K562 (cell line): Measurements from ENCODE around the gene STAB1. TPM values are rescaled to one million over a fixed set of nuclear protein-coding genes. Genes with fewer than 3 reads are reported as not detected.

Experiments
- ATAC-seq: fragments of 200-7000 bp; cut with Tn5 transposase; 3 replicates; pipeline ENCODE4 v1.9.1; 2020; ENCODE audit warnings: moderate library complexity
- BruUV-seq: library from RNA; stranded (reverse); fragments of 400-500 nt; replicated peaks from 2 replicates; lab custom pipeline; 2021; lab: Mats Ljungman, UMichigan
- CTCF ChIA-PET: fragments of 300-600 bp; formaldehyde crosslinking; extraction: SDS; loops from one replicate; lab custom pipeline; 2021; ENCODE audit warnings: low intra/inter-chr PET ratio; lab: Yijun Ruan, JAX
- POLR2A ChIA-PET: fragments of 300-600, 350-650 bp; sonication (Branson Sonifier 250); formaldehyde crosslinking; extraction: SDS; loops from one replicate; lab custom pipeline; 2021; ENCODE audit warnings: antibody characterized with exemption, inconsistent platforms; lab: Yijun Ruan, JAX
- DNase-seq, 4 experiments: peaks; one replicate each; pipeline versions ENCODE4 v3.0.0 to v3.0.0-alpha.2; 2011 to 2018; ENCODE audit warnings: low spot score in 3 of 4, mixed read lengths in 3 of 4; ENCODE audit errors: extremely low read depth in 1 of 4
- FAIRE-seq: peaks from 2 replicates; lab custom pipeline; 2011; peaks lifted over from hg19 to GRCh38; lab: Jason Lieb, UNC
- H2AFZ ChIP-seq: 2 replicates; pipeline ENCODE4 v1.6.0; 2011; ENCODE audit warnings: low read depth, low read length, control low read depth, inconsistent platforms
- H3K27ac ChIP-seq: fragments of 200-600 bp; 3 replicates; pipeline ENCODE4 v1.8.0; 2011; ENCODE audit warnings: low read depth, mild to moderate bottlenecking, control low read depth, inconsistent platforms, low read length, moderate library complexity, mixed read lengths; ENCODE audit errors: extremely low read depth
- H3K27me3 ChIP-seq, 2 experiments: fragments of 300-600 bp in 1 of 2; 2 replicates in 1 of 2; 3 replicates in 1 of 2; pipeline versions ENCODE4 v1.6.0 to v1.8.0; 2011; ENCODE audit warnings: inconsistent platforms in 2 of 2, low read length in 2 of 2, mild to moderate bottlenecking in 1 of 2, mixed read lengths in 1 of 2, moderate library complexity in 1 of 2; ENCODE audit not compliant: control insufficient read depth in 2 of 2, insufficient read depth in 2 of 2
- H3K36me3 ChIP-seq: fragments of 300-600 bp; 3 replicates; pipeline ENCODE4 v1.8.0; 2011; ENCODE audit warnings: mild to moderate bottlenecking, low read length, inconsistent platforms; ENCODE audit not compliant: control insufficient read depth, insufficient read depth
- H3K4me1 ChIP-seq, 2 experiments: fragments of 200-600 bp in 1 of 2; replicated peaks in 1 of 2; 2 replicates in 1 of 2; 3 replicates in 1 of 2; pipeline versions ENCODE4 v1.5.1 to v1.8.0; 2011; ENCODE audit warnings: inconsistent platforms in 2 of 2, low read length in 2 of 2, mild to moderate bottlenecking in 1 of 2, mixed read lengths in 1 of 2, moderate library complexity in 1 of 2; ENCODE audit not compliant: control insufficient read depth in 2 of 2, insufficient read depth in 2 of 2
- H3K4me2 ChIP-seq: 2 replicates; pipeline ENCODE4 v1.6.1; 2011; ENCODE audit warnings: low read length, control low read depth, inconsistent platforms, mixed read lengths; ENCODE audit not compliant: insufficient read depth
- H3K4me3 ChIP-seq: fragments of 200-600 bp; sonication (generic), shearing (Covaris generic); 2 replicates; pipeline ENCODE4 v1.5.1; 2016; ENCODE audit warnings: control low read depth, inconsistent platforms
- H3K79me2 ChIP-seq: fragments of 200-600 bp; 3 replicates; pipeline ENCODE4 v1.8.0; 2011; ENCODE audit warnings: low read length, inconsistent platforms; ENCODE audit not compliant: control insufficient read depth, insufficient read depth
- H3K9ac ChIP-seq, 2 experiments: 2 replicates each; pipeline versions ENCODE4 v1.6.0 to v1.6.1; 2011; ENCODE audit warnings: low read depth in 2 of 2, low read length in 2 of 2, control low read depth in 1 of 2, inconsistent platforms in 1 of 2, mild to moderate bottlenecking in 1 of 2, mixed read lengths in 1 of 2; ENCODE audit not compliant: insufficient read depth in 1 of 2
- H3K9me1 ChIP-seq: one replicate; pipeline ENCODE4 v1.6.0; 2011; ENCODE audit warnings: inconsistent platforms, mild to moderate bottlenecking, low read length, moderate library complexity; ENCODE audit not compliant: control insufficient read depth, insufficient read depth
- H3K9me3 ChIP-seq: replicated peaks from 2 replicates; pipeline ENCODE4 v1.5.1; 2011; ENCODE audit warnings: low read depth, low read length, inconsistent platforms; ENCODE audit not compliant: control insufficient read depth, insufficient read depth
- H4K20me1 ChIP-seq: replicated peaks from 2 replicates; pipeline ENCODE4 v1.6.1; 2011; ENCODE audit warnings: low read length, inconsistent platforms, mixed read lengths; ENCODE audit not compliant: control insufficient read depth, insufficient read depth
- ETS2 ChIP-seq: IDR thresholded peaks from 2 replicates; pipeline ENCODE4 v1.6.1; 2016; ENCODE audit warnings: borderline replicate concordance, missing genetic modification characterization, mild to moderate bottlenecking, moderate library complexity, missing compliant biosample characterization; ENCODE audit not compliant: poor library complexity, severe bottlenecking
- FOXJ2 ChIP-seq: fragments of 200-800 bp; sonication (Bioruptor generic); IDR thresholded peaks from 2 replicates; pipeline ENCODE4 v1.6.1; 2016; ENCODE audit warnings: missing genetic modification characterization, missing compliant biosample characterization
- GTF2E2 ChIP-seq: fragments of 200-800 bp; sonication (Bioruptor generic); IDR thresholded peaks from 2 replicates; pipeline ENCODE4 v1.6.1; 2016; ENCODE audit warnings: missing genetic modification characterization, missing compliant biosample characterization
- KLF1 ChIP-seq: fragments of 450-650 bp; IDR thresholded peaks from 2 replicates; pipeline ENCODE4 v1.6.1; 2016; ENCODE audit warnings: missing genetic modification characterization, missing compliant biosample characterization
- POLR2AphosphoS2 ChIP-seq: IDR thresholded peaks from 2 replicates; pipeline ENCODE4 v1.6.1; 2012; ENCODE audit warnings: low read length, improper control_type of control experiment
- POLR2G ChIP-seq: fragments of 200-400 bp; formaldehyde crosslinking; IDR thresholded peaks from 2 replicates; pipeline ENCODE4 v1.6.1; 2017; ENCODE audit warnings: low read depth, mild to moderate bottlenecking, antibody characterized with exemption, low read length, moderate library complexity
- POLR3A ChIP-seq: IDR thresholded peaks from 2 replicates; pipeline ENCODE4 v1.6.1; 2011; ENCODE audit warnings: borderline replicate concordance, mild to moderate bottlenecking, moderate library complexity; ENCODE audit not compliant: insufficient read length, insufficient read depth; ENCODE audit errors: extremely low read depth
- RAD21 ChIP-seq, 2 experiments: fragments of 250-450 bp in 1 of 2; fragments of 450-650 bp in 1 of 2; sonication (Bioruptor Pico) in 1 of 2; formaldehyde crosslinking in 1 of 2; IDR thresholded peaks in 1 of 2; conservative IDR thresholded peaks in 1 of 2; 2 replicates each; pipeline versions ENCODE4 v1.4.0 to v1.8.0; 2020 to 2022; ENCODE audit warnings: mild to moderate bottlenecking in 2 of 2, moderate library complexity in 1 of 2
- SOX6 ChIP-seq: fragments of 450-650 bp; IDR thresholded peaks from 2 replicates; pipeline ENCODE4 v1.6.1; 2014; ENCODE audit warnings: mild to moderate bottlenecking
- WGBS: fragments of 100-300 bp; shearing (Covaris generic); methylation state at CpG from one replicate; pipeline ENCODE4 v1.1.6; 2016; ENCODE audit warnings: low coverage, mixed read lengths; ENCODE audit not compliant: insufficient coverage; ENCODE audit errors: missing lambda C conversion rate; 5-methylcytosine and 5-hydroxymethylcytosine counted together
- in situ Hi-C: fragments of 300-500 bp; cut with MboI; formaldehyde crosslinking; loops from 4 replicates; pipeline ENCODE4 v1.15.0; 2018; ENCODE audit warnings: inconsistent platforms, mixed read lengths
- intact Hi-C: fragments of 100-400 bp; cut with micrococcal nuclease; formaldehyde crosslinking; loops from 2 replicates; pipeline ENCODE4 v1.14.2; 2022
- polyA plus RNA-seq, 8 experiments: library from polyadenylated mRNA; depleted of rRNA in 4 of 8; stranded (reverse) in 5 of 8; unstranded in 3 of 8; fragments of >200 nt; fragmentation: Nextera tagmentation in 2 of 8; fragmentation: Illumina TruSeq in 1 of 8; extraction: Ambion mirVana in 2 of 8; extraction: Trizol in 1 of 8; gene quantifications; 2 replicates each; pipeline versions ENCODE4 v1.2.1 to v1.2.3, GENCODE V29; 2011 to 2014; ENCODE audit warnings: inconsistent platforms in 1 of 8, missing spikeins in 1 of 8
- total RNA-seq, 7 experiments: library from RNA; depleted of rRNA in 6 of 7; stranded (reverse); fragments of >200 nt in 6 of 7; fragmentation: Illumina TruSeq in 2 of 7; extraction: Trizol in 2 of 7; gene quantifications; 2 replicates each; pipeline versions ENCODE4 v1.2.1 to v1.2.3, GENCODE V29; 2011 to 2021; ENCODE audit warnings: low replicate concordance in 1 of 7
- TF ChIP-seq, protein P1 (sequence below), 3 experiments: IDR thresholded peaks in 2 of 3; conservative IDR thresholded peaks in 1 of 3; 2 replicates each; pipeline ENCODE4 v1.5.1; 2011 to 2012; ENCODE audit warnings: low read length in 3 of 3, mild to moderate bottlenecking in 3 of 3, control low read depth in 2 of 3, improper control_type of control experiment in 1 of 3, inconsistent platforms in 1 of 3, low read depth in 1 of 3, mixed read lengths in 1 of 3, moderate library complexity in 1 of 3; ENCODE audit not compliant: insufficient read depth in 2 of 3
- TF ChIP-seq, protein P2 (sequence below): sonication (generic); formaldehyde crosslinking; IDR thresholded peaks from 2 replicates; pipeline ENCODE4 v1.8.0; 2022; ENCODE audit warnings: mild to moderate bottlenecking, low read depth, missing genetic modification reagents

The STAB1 gene
- total and polyA plus RNA-seq, 9 of the 15 experiments (the other 6 are each of a cell fraction or from before 2014, with no cell fraction given): 0.20 to 3.9 (median 1.2) TPM

DNA sequence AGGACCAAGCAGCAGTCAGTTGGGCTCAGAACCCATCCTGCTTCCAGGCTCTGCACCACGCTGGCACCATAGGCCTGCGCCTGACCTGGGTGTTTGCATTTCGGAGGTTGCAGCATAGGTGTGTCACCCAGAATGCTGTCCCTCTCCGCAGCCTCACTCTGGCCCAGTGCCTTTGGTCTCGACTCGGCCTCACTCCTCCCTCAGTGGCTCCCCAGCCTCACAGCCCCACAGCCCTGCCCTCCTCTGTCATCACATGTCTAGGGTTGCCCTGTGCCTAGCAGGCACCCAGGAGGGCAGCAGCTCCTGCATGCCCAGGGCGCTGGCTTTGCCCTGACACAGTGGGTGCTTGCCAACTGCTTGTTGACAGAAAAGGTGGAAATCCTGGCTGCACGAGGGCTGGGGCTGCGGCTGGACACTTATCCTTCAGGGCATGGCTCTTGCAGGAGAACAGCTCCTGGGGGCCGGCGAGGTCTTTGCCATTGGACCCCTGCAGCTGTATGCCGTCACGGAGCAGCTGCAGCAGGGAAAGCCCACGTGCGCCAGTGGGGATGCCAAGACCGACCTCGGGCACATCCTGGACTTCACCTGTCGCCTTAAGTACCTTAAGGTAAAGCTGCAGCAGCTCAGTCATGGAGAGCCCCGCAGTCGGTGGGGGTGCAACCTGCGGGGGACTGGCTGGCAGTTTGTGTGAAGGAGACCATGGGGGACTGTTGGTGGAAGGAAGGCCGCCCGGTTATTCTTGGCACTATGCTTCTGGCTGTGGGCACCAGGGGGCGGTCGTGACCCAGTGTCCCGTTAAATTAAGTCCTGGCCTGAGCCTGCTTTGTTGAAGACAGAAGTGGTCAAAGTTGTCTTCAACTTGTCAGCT, 23.5 kb upstream of the STAB1 start:
- Histone ChIP-seq H3K79me2 (no peaks in the 10 kb centered on the region), H3K9me3 (no peaks in the 10 kb centered on the region), H3K36me3 (peaks cover 60% of the 10 kb centered on the region; the same call in 2 of the 3 replicates), H3K27me3 (no peaks in the 10 kb centered on the region), H3K9me1 (no peaks in the 10 kb centered on the region)
- in situ Hi-C loops: no loop called here
- ATAC-seq (peak; percentile 80), DNase-seq (peak in 1 of 4 experiments; percentile 32)
- 93% methylated on average over 10 of the region's 26 CpGs for WGBS
- POLR2A ChIA-PET: interaction anchor here (1.3 kb wide), 1 partner anchor 13 kb away, joined by 4 read pairs; no protein-coding TSS in a partner anchor
- TF ChIP-seq RAD21 (CRISPR knock-in tag; conservative IDR thresholded peaks at IDR 0.05 in 1 of 2, IDR thresholded peaks at IDR 0.05 in 1 of 2) (peak in 1 of 2 experiments; percentile 25; a peak in 1 of 4 replicates), SOX6 (no peak), POLR3A (no peak), GTF2E2 (tag) (no peak), KLF1 (tag) (no peak), POLR2G (peak; percentile 38; the same call in 1 of the 2 replicates), POLR2AphosphoS2 (no peak), ETS2 (tag) (no peak), FOXJ2 (tag) (no peak)
- TF ChIP-seq, protein P1, sequence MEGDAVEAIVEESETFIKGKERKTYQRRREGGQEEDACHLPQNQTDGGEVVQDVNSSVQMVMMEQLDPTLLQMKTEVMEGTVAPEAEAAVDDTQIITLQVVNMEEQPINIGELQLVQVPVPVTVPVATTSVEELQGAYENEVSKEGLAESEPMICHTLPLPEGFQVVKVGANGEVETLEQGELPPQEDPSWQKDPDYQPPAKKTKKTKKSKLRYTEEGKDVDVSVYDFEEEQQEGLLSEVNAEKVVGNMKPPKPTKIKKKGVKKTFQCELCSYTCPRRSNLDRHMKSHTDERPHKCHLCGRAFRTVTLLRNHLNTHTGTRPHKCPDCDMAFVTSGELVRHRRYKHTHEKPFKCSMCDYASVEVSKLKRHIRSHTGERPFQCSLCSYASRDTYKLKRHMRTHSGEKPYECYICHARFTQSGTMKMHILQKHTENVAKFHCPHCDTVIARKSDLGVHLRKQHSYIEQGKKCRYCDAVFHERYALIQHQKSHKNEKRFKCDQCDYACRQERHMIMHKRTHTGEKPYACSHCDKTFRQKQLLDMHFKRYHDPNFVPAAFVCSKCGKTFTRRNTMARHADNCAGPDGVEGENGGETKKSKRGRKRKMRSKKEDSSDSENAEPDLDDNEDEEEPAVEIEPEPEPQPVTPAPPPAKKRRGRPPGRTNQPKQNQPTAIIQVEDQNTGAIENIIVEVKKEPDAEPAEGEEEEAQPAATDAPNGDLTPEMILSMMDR (IDR thresholded peaks at IDR 0.05 in 2 of 3, conservative IDR thresholded peaks at IDR 0.05 in 1 of 3; ENCODE audit: insufficient read depth in 2 of 3, low read depth in 1 of 3, low read length in 3 of 3): peak; percentile 46 to 59 (median 54)
- TF ChIP-seq, protein P2, sequence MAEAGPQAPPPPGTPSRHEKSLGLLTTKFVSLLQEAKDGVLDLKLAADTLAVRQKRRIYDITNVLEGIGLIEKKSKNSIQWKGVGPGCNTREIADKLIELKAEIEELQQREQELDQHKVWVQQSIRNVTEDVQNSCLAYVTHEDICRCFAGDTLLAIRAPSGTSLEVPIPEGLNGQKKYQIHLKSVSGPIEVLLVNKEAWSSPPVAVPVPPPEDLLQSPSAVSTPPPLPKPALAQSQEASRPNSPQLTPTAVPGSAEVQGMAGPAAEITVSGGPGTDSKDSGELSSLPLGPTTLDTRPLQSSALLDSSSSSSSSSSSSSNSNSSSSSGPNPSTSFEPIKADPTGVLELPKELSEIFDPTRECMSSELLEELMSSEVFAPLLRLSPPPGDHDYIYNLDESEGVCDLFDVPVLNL (CRISPR knock-in tag): no peak
- TF ChIP-seq, all 486 proteins: peak for 3
- no peak for FAIRE-seq
- no TSS peak for BruUV-seq
- intact Hi-C loops: no loop called here
- Histone ChIP-seq H3K4me3 (no peak overlapping the region), H3K4me2 (no peak overlapping the region), H3K27ac (no peak overlapping the region), H3K9ac (no peak overlapping the region; a peak in 1 of 4 replicates), H2AFZ (no peak overlapping the region), H4K20me1 (no peaks in the 10 kb centered on the region), H3K4me1 (peaks cover 0 to 9% of the 10 kb centered on the region in 2 experiments; a peak in 2 of 5 replicates)
- CTCF ChIA-PET: interaction anchor here (0.6 kb wide), 1 partner anchor 435 kb away, joined by 3 read pairs; no protein-coding TSS in a partner anchor
